Suprapubic skin (tissue), 4 donors: ENCODE data around the gene TAOK1. TPM values are rescaled to one million over a fixed set of nuclear protein-coding genes. Genes with fewer than 3 reads are reported as not detected.

Experiments
- DNase-seq, 2 donors: peaks; one replicate each; pipeline ENCODE4 v3.0.0-alpha.2; 2019; ENCODE audit warnings: low spot score in 2 of 2
- H3K27ac ChIP-seq: fragments of 200-600 bp; sonication (generic); one replicate; pipeline ENCODE4 v1.5.1; 2019
- H3K27me3 ChIP-seq: fragments of 200-600 bp; sonication (generic); one replicate; pipeline ENCODE4 v1.5.1; 2019
- H3K36me3 ChIP-seq: fragments of 200-600 bp; sonication (generic); one replicate; pipeline ENCODE4 v1.5.1; 2019
- H3K4me1 ChIP-seq: fragments of 200-600 bp; sonication (generic); one replicate; pipeline ENCODE4 v1.5.1; 2019
- H3K4me3 ChIP-seq: fragments of 200-600 bp; sonication (generic); one replicate; pipeline ENCODE4 v1.5.1; 2019; ENCODE audit warnings: mild to moderate bottlenecking
- H3K9me3 ChIP-seq: fragments of 200-600 bp; sonication (generic); one replicate; pipeline ENCODE4 v1.5.1; 2019
- EP300 ChIP-seq: sonication (generic); formaldehyde crosslinking; IDR thresholded peaks from one replicate; pipeline ENCODE4 v1.6.1; 2017; ENCODE audit warnings: antibody characterized with exemption
- POLR2A ChIP-seq, 2 donors: fragments of 450-650 bp; IDR thresholded peaks; one replicate each; pipeline ENCODE4 v1.6.1; 2017; ENCODE audit warnings: antibody characterized with exemption in 2 of 2, mild to moderate bottlenecking in 2 of 2, moderate library complexity in 2 of 2
- POLR2AphosphoS5 ChIP-seq, 3 donors: sonication (generic); formaldehyde crosslinking; IDR thresholded peaks; one replicate each; pipeline ENCODE4 v1.6.1; 2017; ENCODE audit warnings: antibody characterized with exemption in 3 of 3
- WGBS: methylation state at CpG from one replicate; pipeline ENCODE4 v1.1.5; 2018; 5-methylcytosine and 5-hydroxymethylcytosine counted together
- total RNA-seq, 4 donors: library from RNA; depleted of rRNA; stranded (reverse); fragments of >200 nt; gene quantifications; one replicate each; pipeline ENCODE4 v1.1.0, GENCODE V29; 2016
- TF ChIP-seq, protein P1 (sequence below), 2 donors: fragments of 200-600 bp in 1 of 2; fragments of 450-650 bp in 1 of 2; sonication (generic) in 1 of 2; IDR thresholded peaks; one replicate each; pipeline ENCODE4 v1.5.1; 2016 to 2019; ENCODE audit warnings: antibody characterized with exemption in 2 of 2, mild to moderate bottlenecking in 1 of 2, moderate library complexity in 1 of 2

Gene TAOK1
- total RNA-seq, 4 donors from 2014 or later, result 42.1 to 58.3 (median 51.2) TPM

DNA sequence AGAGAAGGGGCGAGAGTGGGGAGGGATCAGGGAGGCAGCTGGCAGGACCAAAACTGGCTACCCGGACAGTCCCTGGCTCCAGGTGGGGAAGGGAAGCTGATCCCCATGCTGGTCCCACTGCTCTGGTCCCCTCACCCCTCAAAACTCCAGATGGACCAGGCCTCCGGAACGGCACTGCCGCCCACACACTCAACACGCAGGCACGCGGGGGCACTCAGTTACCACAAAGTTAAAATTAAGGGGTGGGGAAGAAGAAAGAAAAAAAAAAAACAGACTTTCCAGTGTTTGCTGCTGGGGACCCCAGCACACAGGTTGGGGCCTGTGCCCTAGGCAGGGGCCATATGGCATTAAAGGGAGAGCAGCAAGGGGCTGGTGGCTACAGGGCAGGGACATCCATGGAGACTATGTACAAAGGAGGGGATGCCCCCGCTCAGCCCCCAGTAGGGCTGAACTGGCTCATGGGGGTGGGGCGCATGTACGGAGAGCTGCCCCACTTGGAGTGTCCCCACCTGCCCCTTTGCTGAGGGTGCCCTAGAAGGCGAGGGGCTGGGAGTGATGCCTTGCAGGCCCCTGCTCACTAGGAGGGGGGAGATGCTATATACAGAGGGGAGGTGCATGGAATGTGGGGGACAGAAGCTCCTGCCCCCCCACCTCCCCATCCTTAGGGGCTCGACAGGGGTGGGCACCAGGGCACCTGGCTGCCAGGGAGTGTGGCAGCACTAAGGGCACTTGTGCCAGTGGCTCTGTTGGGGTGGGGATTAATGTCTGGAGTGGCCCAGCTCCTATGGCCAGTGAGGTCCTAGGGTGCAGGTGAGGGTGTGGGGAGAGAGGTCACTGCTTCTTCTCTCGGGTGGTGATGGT lies 183.9 kb downstream of the TAOK1 start:
- Histone ChIP-seq H3K27me3 (no peaks in the 10 kb centered on the region), H3K9me3 (no peaks in the 10 kb centered on the region), H3K36me3 (peaks cover 55% of the 10 kb centered on the region), H3K27ac (no peak overlapping the region), H3K4me3 (no peak overlapping the region), H3K4me1 (peaks cover 50% of the 10 kb centered on the region)
- peak in 1 of 2 donors; percentile 59 for DNase-seq
- TF ChIP-seq POLR2AphosphoS5 (IDR thresholded peaks at IDR 0.05) (no peak), POLR2A (IDR thresholded peaks at IDR 0.05) (no peak), EP300 (no peak)
- TF ChIP-seq, protein P1, sequence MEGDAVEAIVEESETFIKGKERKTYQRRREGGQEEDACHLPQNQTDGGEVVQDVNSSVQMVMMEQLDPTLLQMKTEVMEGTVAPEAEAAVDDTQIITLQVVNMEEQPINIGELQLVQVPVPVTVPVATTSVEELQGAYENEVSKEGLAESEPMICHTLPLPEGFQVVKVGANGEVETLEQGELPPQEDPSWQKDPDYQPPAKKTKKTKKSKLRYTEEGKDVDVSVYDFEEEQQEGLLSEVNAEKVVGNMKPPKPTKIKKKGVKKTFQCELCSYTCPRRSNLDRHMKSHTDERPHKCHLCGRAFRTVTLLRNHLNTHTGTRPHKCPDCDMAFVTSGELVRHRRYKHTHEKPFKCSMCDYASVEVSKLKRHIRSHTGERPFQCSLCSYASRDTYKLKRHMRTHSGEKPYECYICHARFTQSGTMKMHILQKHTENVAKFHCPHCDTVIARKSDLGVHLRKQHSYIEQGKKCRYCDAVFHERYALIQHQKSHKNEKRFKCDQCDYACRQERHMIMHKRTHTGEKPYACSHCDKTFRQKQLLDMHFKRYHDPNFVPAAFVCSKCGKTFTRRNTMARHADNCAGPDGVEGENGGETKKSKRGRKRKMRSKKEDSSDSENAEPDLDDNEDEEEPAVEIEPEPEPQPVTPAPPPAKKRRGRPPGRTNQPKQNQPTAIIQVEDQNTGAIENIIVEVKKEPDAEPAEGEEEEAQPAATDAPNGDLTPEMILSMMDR (IDR thresholded peaks at IDR 0.05), result no peak
- 84% methylated on average over 14 of the region's 14 CpGs for WGBS

DNA sequence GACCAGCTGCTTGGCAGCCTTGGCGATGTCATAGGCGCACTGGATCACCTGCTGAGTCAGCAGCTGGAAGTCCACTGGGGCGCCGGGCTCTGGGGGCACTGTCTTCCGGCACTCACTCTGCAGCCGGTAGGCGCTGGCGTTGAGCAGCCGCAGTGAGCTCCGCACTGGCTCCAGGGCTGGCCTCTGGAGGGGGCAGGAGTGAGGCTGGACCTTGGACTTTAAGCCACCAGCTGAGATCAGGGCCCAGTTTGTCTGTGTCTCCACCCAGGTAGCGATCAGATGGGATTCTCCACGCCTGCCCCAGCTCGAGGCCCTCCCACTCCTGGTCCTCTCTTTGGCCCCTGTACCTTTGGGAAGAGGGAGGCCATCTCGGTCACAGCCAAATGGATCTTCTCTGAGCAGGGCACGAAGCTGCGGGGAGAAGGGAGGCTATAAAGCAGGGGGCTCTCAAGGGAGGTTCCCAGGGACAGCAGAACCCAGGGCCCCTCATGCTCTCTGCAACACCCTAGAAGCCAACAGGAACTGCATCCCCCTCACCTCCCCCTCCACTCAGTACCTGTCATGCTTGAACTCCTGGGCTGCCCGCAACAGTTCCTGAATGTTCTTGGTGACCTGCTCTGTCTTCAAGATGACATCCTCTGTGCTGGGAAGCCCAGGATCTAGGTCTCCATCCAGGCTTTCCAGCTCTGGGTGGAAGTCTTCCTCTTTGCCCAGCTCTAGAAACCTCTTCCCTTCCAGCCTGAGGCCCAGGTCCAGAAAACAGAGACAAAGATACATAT lies 184.8 kb downstream of the TAOK1 start:
- TF ChIP-seq POLR2AphosphoS5 (IDR thresholded peaks at IDR 0.05) (no peak), EP300 (no peak), POLR2A (IDR thresholded peaks at IDR 0.05) (no peak)
- TF ChIP-seq, protein P1 (IDR thresholded peaks at IDR 0.05), result no peak
- no peaks in the 10 kb centered on the region for H3K27me3 ChIP-seq
- no peak overlapping the region for H3K4me3 ChIP-seq
- DNase-seq, result peak in 1 of 2 donors; percentile 54
- H3K27ac ChIP-seq, result no peak overlapping the region
- H3K9me3 ChIP-seq, result no peaks in the 10 kb centered on the region
- H3K36me3 ChIP-seq, result peaks cover 62% of the 10 kb centered on the region
- H3K4me1 ChIP-seq, result peaks cover 44% of the 10 kb centered on the region
- WGBS, result 83% methylated on average over 10 of the region's 17 CpGs

DNA sequence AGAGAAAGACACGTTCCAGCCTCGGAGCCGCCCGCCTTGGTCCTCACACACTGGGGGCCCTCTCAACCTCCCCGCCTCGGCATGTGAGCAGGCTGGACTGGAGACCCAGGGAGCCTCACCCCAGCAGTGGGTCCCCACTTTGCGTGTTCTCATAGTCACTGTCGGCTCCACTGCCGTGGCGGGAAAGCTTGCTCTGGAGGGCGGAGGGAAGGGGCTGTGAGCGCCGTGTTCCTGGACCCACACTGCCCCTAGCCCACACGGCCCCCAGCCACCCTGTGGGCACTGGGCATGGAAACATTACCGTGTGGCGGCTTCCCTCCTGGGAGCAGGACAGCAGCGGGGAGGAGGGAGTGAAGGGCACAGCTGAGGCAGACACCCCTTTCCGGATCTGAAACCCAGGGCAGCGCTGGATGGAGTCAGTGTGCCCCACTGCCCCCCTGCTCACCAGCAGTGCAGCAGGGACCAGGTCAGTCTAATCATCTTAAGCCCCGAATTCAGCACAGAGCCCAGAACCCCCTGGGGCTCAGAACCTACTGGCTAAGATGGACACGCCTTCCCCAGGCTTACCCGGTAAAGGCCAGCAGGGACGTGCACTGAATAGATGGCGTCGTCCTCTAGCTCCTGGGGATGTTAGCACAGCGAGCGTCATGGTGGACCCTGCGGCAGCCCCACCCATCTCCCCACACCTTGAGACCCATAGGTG lies 185.5 kb downstream of the TAOK1 start:
- no peak overlapping the region for H3K27ac ChIP-seq
- H3K4me3 ChIP-seq, result no peak overlapping the region
- TF ChIP-seq POLR2A (IDR thresholded peaks at IDR 0.05), result no peak
- TF ChIP-seq EP300, result no peak
- TF ChIP-seq POLR2AphosphoS5 (IDR thresholded peaks at IDR 0.05), result no peak
- WGBS, result 73% methylated on average over 3 of the region's 28 CpGs
- H3K27me3 ChIP-seq, result no peaks in the 10 kb centered on the region
- DNase-seq, result peak; percentile 47 to 72
- H3K4me1 ChIP-seq, result peaks cover 43% of the 10 kb centered on the region
- peaks cover 62% of the 10 kb centered on the region for H3K36me3 ChIP-seq
- no peaks in the 10 kb centered on the region for H3K9me3 ChIP-seq

DNA sequence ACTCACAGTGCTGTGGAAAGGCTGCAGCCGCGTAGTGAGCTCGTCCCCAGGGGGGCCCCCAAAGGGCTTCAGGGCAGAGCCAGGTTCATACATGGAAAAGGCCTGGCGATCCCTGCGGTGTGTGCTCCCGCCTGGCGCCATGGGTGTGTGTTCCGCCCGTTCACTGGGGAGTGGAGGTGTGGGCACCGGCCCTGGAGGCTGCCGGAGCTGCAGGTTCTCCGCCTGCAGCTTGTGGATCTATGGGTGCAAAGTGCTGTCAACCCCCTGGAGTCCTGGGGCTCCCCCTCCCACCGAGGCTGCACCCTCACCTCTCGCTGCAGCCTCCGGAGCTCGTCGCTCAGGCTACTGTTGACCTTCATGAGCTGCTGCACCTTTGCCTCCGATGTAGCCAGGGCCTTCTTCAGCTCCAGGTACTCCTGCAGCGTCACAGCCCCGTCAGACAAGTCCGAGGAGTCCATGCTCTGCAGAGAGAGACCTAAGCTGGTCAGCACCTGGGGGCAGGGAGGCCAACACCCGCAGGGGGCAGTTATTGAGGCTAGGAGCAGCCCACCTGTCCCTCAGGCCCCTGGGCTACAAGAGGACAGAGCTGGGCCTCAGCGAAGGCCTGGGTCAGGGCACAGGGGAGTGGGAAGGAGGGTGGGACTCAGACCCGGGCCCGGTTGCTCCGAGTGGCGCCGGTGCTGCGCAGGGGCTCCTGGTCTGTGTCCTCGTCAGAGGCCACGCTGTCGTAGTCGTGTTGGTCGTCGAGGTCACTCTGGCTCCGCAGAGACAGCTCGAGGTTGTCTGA lies 186.2 kb downstream of the TAOK1 start:
- peak in 1 of 2 donors; percentile 78 for DNase-seq
- Histone ChIP-seq H3K27me3 (no peaks in the 10 kb centered on the region), H3K27ac (no peak overlapping the region), H3K9me3 (no peaks in the 10 kb centered on the region), H3K36me3 (peaks cover 63% of the 10 kb centered on the region), H3K4me3 (no peak overlapping the region), H3K4me1 (peaks cover 43% of the 10 kb centered on the region)
- TF ChIP-seq EP300, result no peak
- TF ChIP-seq, protein P1 (IDR thresholded peaks at IDR 0.05), result no peak
- no peak for TF ChIP-seq POLR2A (IDR thresholded peaks at IDR 0.05)
- TF ChIP-seq POLR2AphosphoS5 (IDR thresholded peaks at IDR 0.05), result no peak
- WGBS, result 92% methylated on average over 19 of the region's 37 CpGs

DNA sequence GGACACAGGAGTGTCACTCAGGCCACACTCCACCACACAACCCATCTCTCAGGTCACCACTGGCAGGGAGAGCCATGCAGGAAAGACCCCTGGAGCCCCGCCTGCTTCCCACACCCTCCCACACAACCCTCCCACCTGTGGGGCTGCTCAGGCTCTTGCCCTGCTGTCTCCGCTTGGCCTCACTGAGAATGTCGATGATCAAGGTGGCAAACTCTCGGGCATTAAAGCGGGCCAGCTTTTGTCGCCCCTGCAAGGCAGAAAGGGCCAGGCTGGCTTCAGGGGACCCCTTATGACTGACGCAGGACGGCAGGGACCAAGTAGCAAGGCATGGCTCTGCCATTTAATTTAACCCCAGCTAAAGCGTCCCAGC lies 186.8 kb downstream of the TAOK1 start:
- no peak for DNase-seq
- TF ChIP-seq POLR2A (IDR thresholded peaks at IDR 0.05), result no peak
- TF ChIP-seq EP300, result no peak
- TF ChIP-seq, protein P1 (IDR thresholded peaks at IDR 0.05), result no peak
- TF ChIP-seq POLR2AphosphoS5 (IDR thresholded peaks at IDR 0.05), result no peak
- H3K4me3 ChIP-seq, result no peak overlapping the region
- H3K9me3 ChIP-seq, result no peaks in the 10 kb centered on the region
- peaks cover 43% of the 10 kb centered on the region for H3K4me1 ChIP-seq
- H3K27me3 ChIP-seq, result no peaks in the 10 kb centered on the region
- H3K27ac ChIP-seq, result no peak overlapping the region
- WGBS, result no CpG with 5 or more reads among the region's 9 CpGs
- H3K36me3 ChIP-seq, result peaks cover 69% of the 10 kb centered on the region
